NCI-H526 treated with DMSO at 0.1 percent for 48 hours (cell line): ENCODE data around the gene CCDC195.

Experiments used
- DNase-seq: peaks from one replicate; lab custom pipeline; 2025; lab: John Stamatoyannopoulos, UW

CCDC195 gene

GRCh38 chr2:224716201-224716600 is at the start of gene CCDC195:
Gene CCDC195 (minus strand): TSS chr2:224716365. CDS start chr2:224716365, 0 bp downstream.
- DNase-seq = no peak

- DNase-seq = no peak
Observed at GRCh38 chr2:224764565-224765236, 48.5 kb upstream of the CCDC195 start.

- DNase-seq = no peak
Observed at GRCh38 chr2:224757934-224758548, 41.9 kb upstream of the CCDC195 start.

GRCh38 chr2:224753743-224754540 is 37.8 kb upstream of the CCDC195 start:
- no peak for DNase-seq

- no peak for DNase-seq
Observed at GRCh38 chr2:224751996-224752698, 36.0 kb upstream of the CCDC195 start.

GRCh38 chr2:224749136-224749535 is 33.0 kb upstream of the CCDC195 start:
- DNase-seq = no peak

GRCh38 chr2:224747765-224748164 is 31.6 kb upstream of the CCDC195 start:
- no peak for DNase-seq

- no peak for DNase-seq
Observed at GRCh38 chr2:224736227-224736626, 20.1 kb upstream of the CCDC195 start.

- no peak for DNase-seq
Observed at GRCh38 chr2:224734949-224735348, 18.8 kb upstream of the CCDC195 start.

- no peak for DNase-seq
Observed at GRCh38 chr2:224731665-224732064, 15.5 kb upstream of the CCDC195 start.

- no peak for DNase-seq
Observed at GRCh38 chr2:224729435-224729834, 13.3 kb upstream of the CCDC195 start.

GRCh38 chr2:224724331-224724730 is 8.2 kb upstream of the CCDC195 start:
- no peak for DNase-seq

GRCh38 chr2:224723586-224724217 is 7.5 kb upstream of the CCDC195 start:
- no peak for DNase-seq

GRCh38 chr2:224722770-224723169 is 6.6 kb upstream of the CCDC195 start:
- no peak for DNase-seq

- DNase-seq = no peak
Observed at GRCh38 chr2:224722250-224722649, 6.1 kb upstream of the CCDC195 start.

GRCh38 chr2:224716921-224717320 is 756 bp upstream of the CCDC195 start:
- no peak for DNase-seq

- no peak for DNase-seq
Observed at GRCh38 chr2:224711859-224712665, 4.1 kb downstream of the CCDC195 start.

GRCh38 chr2:224711381-224711780 is 4.8 kb downstream of the CCDC195 start:
- no peak for DNase-seq

- no peak for DNase-seq
Observed at GRCh38 chr2:224709301-224709700, 6.9 kb downstream of the CCDC195 start.

GRCh38 chr2:224694502-224694901 is 21.7 kb downstream of the CCDC195 start:
- DNase-seq = no peak

- no peak for DNase-seq
Observed at GRCh38 chr2:224691563-224691962, 24.6 kb downstream of the CCDC195 start.
